ENCODE measurements around the gene FAP. TPM values are rescaled to one million over a fixed set of nuclear protein-coding genes. Genes with fewer than 3 reads are reported as not detected.

FAP gene
- total and polyA plus RNA-seq, 7 experiments from 2014 or later: not detected

DNA sequence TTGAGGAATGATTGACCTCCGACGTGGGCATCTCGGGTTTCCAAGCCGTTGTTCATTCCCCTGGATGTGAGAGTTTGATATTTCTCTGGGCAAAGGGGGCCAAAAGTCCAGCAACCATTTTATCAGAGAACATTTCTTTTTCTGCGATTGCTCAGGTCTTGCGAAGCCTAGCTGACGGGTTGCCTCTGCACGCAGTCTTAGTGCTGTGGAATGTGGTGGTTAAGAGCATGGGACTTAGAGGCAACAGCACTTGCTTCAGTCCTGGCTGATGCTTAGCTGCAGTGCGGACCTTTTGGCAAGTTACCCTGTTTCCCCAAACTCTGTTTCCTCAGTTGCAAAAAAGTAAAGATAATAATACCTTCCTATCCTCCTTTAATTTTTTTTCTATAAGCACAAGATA, 45.0 kb downstream of the FAP start:
- Mint-ChIP-seq H3K9me3 (no peaks in the 10 kb centered on the region), H3K4me1 (no peaks in the 10 kb centered on the region), H3K27ac (no peak overlapping the region), H3K27me3 (peaks cover 25 to 39% (median 33%) of the 10 kb centered on the region in 5 donors), H3K36me3 (no peaks in the 10 kb centered on the region), H3K4me3 (no peak overlapping the region)
- Histone ChIP-seq H3K36me3 (ENCODE audit: control insufficient read depth in 2 of 3, insufficient read depth in 3 of 3, low read length in 3 of 3) (no peaks in the 10 kb centered on the region), H3K27ac (ENCODE audit: low read depth, low read length) (no peak overlapping the region), H3K4me3 (ENCODE audit: low read length) (no peak overlapping the region), H3K27me3 (ENCODE audit: control insufficient read depth in 2 of 2, insufficient read depth in 2 of 2, low read length in 2 of 2) (no peaks in the 10 kb centered on the region), H3K4me1 (ENCODE audit: control insufficient read depth in 2 of 2, insufficient read depth in 2 of 2, low read length in 2 of 2) (no peaks in the 10 kb centered on the region), H3K9me3 (ENCODE audit: control insufficient read depth in 2 of 3, low read length in 3 of 3) (no peaks in the 10 kb centered on the region)
- ATAC-seq (no peak), DNase-seq (no peak)
- intact Hi-C loops (cut with micrococcal nuclease): no loop called here
- ChIA-PET POLR2A (interaction anchor here (0.7 kb wide), 1 partner anchor 9 kb away, joined by 3 read pairs; no protein-coding TSS in a partner anchor), CTCF (no interaction called here)

DNA sequence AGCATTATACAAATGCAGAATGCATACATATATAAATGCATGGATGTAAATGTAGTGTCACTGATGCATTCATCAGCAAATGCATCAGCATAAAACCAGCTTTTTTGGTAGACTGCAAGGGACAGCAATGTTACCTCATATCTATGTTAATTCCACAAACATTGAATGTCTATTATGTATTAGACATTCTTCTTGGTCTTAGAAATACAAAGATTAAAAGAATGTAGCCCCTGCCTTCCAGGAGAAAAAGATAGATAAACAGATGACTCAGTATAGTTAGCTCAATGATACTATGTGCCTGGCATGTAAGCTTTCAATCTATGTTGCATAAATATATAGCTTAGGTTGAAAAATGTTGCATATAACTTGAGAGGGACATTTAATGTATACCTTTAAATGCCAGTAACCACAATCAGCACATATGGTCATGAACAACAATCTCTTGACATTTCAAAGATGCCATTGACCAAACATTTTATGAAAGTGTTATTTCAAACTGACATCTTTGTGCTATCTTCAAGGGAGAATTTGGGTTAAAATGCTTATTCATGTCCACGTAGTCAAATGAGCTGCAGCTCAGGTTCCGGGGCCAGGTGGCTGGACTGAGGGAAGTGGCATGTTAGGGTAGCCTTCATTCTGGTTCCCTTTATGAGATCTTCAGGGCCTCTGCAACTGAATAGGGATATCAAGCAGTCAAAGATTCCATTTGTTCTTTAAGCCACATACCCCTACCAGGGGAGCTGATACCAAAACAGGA, 46.0 kb downstream of the FAP start:
- no peak overlapping the region for H3K27ac Mint-ChIP-seq
- H3K4me3 ChIP-seq (ENCODE audit: low read length): no peak overlapping the region
- no peaks in the 10 kb centered on the region for H3K27me3 ChIP-seq (ENCODE audit: control insufficient read depth in 2 of 2, insufficient read depth in 2 of 2, low read length in 2 of 2)
- H3K27me3 Mint-ChIP-seq: peaks cover 34 to 46% (median 41%) of the 10 kb centered on the region in 5 donors
- no peaks in the 10 kb centered on the region for H3K9me3 ChIP-seq (ENCODE audit: control insufficient read depth in 2 of 3, low read length in 3 of 3)
- intact Hi-C loops (cut with micrococcal nuclease): no loop called here
- H3K4me3 Mint-ChIP-seq: no peak overlapping the region
- no peak overlapping the region for H3K27ac ChIP-seq (ENCODE audit: low read depth, low read length)
- no peaks in the 10 kb centered on the region for H3K9me3 Mint-ChIP-seq
- ATAC-seq: no peak
- no peaks in the 10 kb centered on the region for H3K4me1 ChIP-seq (ENCODE audit: control insufficient read depth in 2 of 2, insufficient read depth in 2 of 2, low read length in 2 of 2)
- CTCF ChIA-PET: interaction anchor here (0.8 kb wide), 1 partner anchor 99 kb away, joined by 6 read pairs; no protein-coding TSS in a partner anchor
- DNase-seq: no peak
- POLR2A ChIA-PET: no interaction called here
- H3K36me3 Mint-ChIP-seq: peaks cover 0 to 3% (median 0%) of the 10 kb centered on the region in 5 donors
- no peaks in the 10 kb centered on the region for H3K36me3 ChIP-seq (ENCODE audit: control insufficient read depth in 2 of 3, insufficient read depth in 3 of 3, low read length in 3 of 3)
- H3K4me1 Mint-ChIP-seq: no peaks in the 10 kb centered on the region

DNA sequence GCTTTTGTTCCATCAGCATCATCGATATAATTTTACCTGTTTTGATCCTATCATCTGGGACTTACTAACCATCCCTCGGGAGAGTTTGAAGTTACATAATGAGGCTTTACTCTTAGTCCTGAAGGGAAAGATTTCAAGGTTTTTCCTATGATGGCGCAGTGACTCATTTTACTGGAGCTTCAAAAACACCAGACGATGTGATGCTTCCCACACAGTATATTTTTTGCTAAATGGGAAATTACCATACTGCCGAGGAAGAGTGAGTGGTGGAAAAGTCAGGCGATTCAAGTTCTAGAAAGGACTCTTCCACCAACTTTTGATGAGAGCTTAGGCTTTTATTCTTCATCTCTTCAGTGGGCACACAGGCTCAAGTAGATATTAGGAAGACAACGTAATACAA, 46.6 kb downstream of the FAP start:
- Mint-ChIP-seq H3K27ac (no peak overlapping the region), H3K4me3 (no peak overlapping the region), H3K36me3 (peaks cover 0 to 7% (median 0%) of the 10 kb centered on the region in 5 donors), H3K4me1 (no peaks in the 10 kb centered on the region), H3K9me3 (peaks cover 0 to 3% (median 0%) of the 10 kb centered on the region in 11 donors), H3K27me3 (peaks cover 36 to 49% (median 43%) of the 10 kb centered on the region in 5 donors)
- Histone ChIP-seq H3K27ac (ENCODE audit: low read depth, low read length) (no peak overlapping the region), H3K4me1 (ENCODE audit: control insufficient read depth in 2 of 2, insufficient read depth in 2 of 2, low read length in 2 of 2) (no peaks in the 10 kb centered on the region), H3K9me3 (ENCODE audit: control insufficient read depth in 2 of 3, low read length in 3 of 3) (no peaks in the 10 kb centered on the region), H3K27me3 (ENCODE audit: control insufficient read depth in 2 of 2, insufficient read depth in 2 of 2, low read length in 2 of 2) (no peaks in the 10 kb centered on the region), H3K4me3 (ENCODE audit: low read length) (no peak overlapping the region), H3K36me3 (ENCODE audit: control insufficient read depth in 2 of 3, insufficient read depth in 3 of 3, low read length in 3 of 3) (no peaks in the 10 kb centered on the region)
- intact Hi-C loops (cut with micrococcal nuclease): no loop called here
- POLR2A ChIA-PET: no interaction called here
- ATAC-seq: no peak
- DNase-seq: no peak
- CTCF ChIA-PET: no interaction called here

DNA sequence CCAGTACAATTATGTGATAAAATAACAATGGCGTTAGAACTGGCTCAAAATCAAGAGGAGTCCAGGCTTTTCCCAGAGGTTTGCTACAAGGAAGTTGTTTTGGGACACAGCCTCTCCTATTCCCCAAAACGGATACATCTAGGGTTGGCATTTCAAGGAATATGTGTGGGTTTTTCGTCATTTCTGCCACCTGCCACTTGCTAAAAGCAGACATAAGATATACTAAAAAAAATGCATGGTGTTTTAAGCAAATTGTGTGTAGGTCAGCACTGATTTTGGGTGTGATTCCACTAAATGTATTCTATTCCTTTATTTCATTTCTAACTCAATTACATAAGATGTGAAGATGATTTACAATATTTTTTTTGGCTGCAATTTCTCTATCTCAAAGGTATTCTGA, 54.8 kb downstream of the FAP start:
- CTCF ChIA-PET: no interaction called here

DNA sequence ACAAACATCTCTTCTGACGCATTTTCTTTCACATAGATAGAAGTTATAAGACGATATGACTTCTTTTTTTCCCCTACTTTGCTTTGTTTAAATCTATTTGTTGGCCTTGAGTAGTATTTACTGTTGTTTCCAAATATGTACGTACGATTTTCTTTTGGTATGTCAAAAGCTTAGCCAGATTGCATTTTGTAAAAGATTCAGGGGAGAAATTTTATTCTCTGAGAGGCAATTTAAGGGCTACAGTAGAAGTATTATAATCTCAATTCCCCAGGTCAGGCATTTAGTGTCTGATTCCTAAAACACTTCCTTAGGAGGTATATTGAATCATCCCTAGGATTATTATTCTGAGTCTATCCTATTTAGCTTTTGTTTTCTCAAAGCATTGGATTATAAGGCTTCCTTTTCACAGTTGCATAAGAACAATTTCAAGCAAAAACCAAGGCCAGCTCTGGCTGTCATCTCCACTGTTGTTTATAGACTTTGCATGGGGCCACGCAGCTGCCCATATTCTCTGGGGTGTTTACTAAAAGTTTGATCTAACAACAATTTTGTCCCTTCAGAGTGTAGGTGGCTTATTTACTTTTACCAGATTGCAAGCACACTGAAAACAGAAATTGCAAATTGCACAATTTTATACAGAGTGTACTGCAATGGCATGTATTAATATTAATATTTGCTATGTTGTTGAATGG, 57.6 kb downstream of the FAP start:
- POLR2A ChIA-PET: no interaction called here
- no peaks in the 10 kb centered on the region for H3K9me3 Mint-ChIP-seq
- no peaks in the 10 kb centered on the region for H3K4me1 ChIP-seq (ENCODE audit: control insufficient read depth in 2 of 2, insufficient read depth in 2 of 2, low read length in 2 of 2)
- H3K36me3 Mint-ChIP-seq: no peaks in the 10 kb centered on the region
- DNase-seq (no peak), ATAC-seq (no peak)
- no peaks in the 10 kb centered on the region for H3K27me3 ChIP-seq (ENCODE audit: control insufficient read depth in 2 of 2, insufficient read depth in 2 of 2, low read length in 2 of 2)
- no peak overlapping the region for H3K27ac Mint-ChIP-seq
- H3K27ac ChIP-seq (ENCODE audit: low read depth, low read length): no peak overlapping the region
- intact Hi-C loops (cut with micrococcal nuclease): no loop called here
- H3K4me3 Mint-ChIP-seq: no peak overlapping the region
- H3K4me3 ChIP-seq (ENCODE audit: low read length): no peak overlapping the region
- CTCF ChIA-PET: no interaction called here
- peaks cover 3 to 28% (median 8%) of the 10 kb centered on the region in 5 donors for H3K27me3 Mint-ChIP-seq
- no peaks in the 10 kb centered on the region for H3K36me3 ChIP-seq (ENCODE audit: control insufficient read depth in 2 of 3, insufficient read depth in 3 of 3, low read length in 3 of 3)
- peaks cover 0 to 7% (median 0%) of the 10 kb centered on the region in 7 donors for H3K4me1 Mint-ChIP-seq
- no peaks in the 10 kb centered on the region for H3K9me3 ChIP-seq (ENCODE audit: control insufficient read depth in 2 of 3, low read length in 3 of 3)

More for the DNA sequence above, 54.8 kb downstream of the FAP start:
- Mint-ChIP-seq H3K4me3 (no peak overlapping the region), H3K27me3 (peaks cover 23 to 42% (median 28%) of the 10 kb centered on the region in 5 donors), H3K4me1 (peaks cover 0 to 7% (median 0%) of the 10 kb centered on the region in 7 donors), H3K9me3 (peaks cover 0 to 3% (median 0%) of the 10 kb centered on the region in 11 donors), H3K27ac (no peak overlapping the region), H3K36me3 (peaks cover 0 to 7% (median 0%) of the 10 kb centered on the region in 5 donors)
- Histone ChIP-seq H3K4me1 (ENCODE audit: control insufficient read depth in 2 of 2, insufficient read depth in 2 of 2, low read length in 2 of 2) (no peaks in the 10 kb centered on the region), H3K36me3 (ENCODE audit: control insufficient read depth in 2 of 3, insufficient read depth in 3 of 3, low read length in 3 of 3) (no peaks in the 10 kb centered on the region), H3K4me3 (ENCODE audit: low read length) (no peak overlapping the region), H3K9me3 (ENCODE audit: control insufficient read depth in 2 of 3, low read length in 3 of 3) (no peaks in the 10 kb centered on the region), H3K27me3 (ENCODE audit: control insufficient read depth in 2 of 2, insufficient read depth in 2 of 2, low read length in 2 of 2) (no peaks in the 10 kb centered on the region), H3K27ac (ENCODE audit: low read depth, low read length) (no peak overlapping the region)
- POLR2A ChIA-PET: no interaction called here
- ATAC-seq (no peak), DNase-seq (no peak)
- intact Hi-C loops (cut with micrococcal nuclease): no loop called here

DNA sequence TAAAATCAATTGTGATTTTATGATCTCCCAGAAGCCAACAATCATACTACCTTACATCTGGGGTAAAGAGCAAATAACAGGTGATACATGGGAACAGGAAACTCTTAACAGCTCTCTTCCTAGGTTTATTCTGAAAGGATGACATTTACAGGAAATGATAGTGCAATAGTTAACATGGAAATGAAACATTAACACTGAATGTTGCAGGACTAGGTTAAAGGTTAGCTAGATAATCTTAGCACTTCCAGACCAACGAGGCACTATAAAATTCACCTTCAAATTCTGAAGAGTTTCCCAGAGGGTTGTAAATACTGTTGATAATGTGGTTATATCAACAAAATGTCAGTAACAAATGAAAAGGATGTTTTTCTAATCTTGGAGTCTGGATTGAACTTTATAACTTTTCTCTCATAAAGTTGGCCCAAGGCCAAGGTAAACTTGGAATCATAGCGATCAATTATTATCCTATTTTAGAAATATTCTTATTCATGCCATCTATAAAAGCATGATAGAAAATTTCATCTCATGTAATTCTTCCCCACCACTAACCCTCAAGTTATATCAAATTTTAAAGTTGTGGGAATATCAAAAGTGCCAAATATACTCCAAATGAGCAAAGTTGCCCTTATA, 58.3 kb downstream of the FAP start:
- Histone ChIP-seq H3K9me3 (ENCODE audit: control insufficient read depth in 2 of 3, low read length in 3 of 3) (no peaks in the 10 kb centered on the region), H3K27ac (ENCODE audit: low read depth, low read length) (no peak overlapping the region), H3K4me1 (ENCODE audit: control insufficient read depth in 2 of 2, insufficient read depth in 2 of 2, low read length in 2 of 2) (no peaks in the 10 kb centered on the region), H3K36me3 (ENCODE audit: control insufficient read depth in 2 of 3, insufficient read depth in 3 of 3, low read length in 3 of 3) (no peaks in the 10 kb centered on the region), H3K4me3 (ENCODE audit: low read length) (no peak overlapping the region), H3K27me3 (ENCODE audit: control insufficient read depth in 2 of 2, insufficient read depth in 2 of 2, low read length in 2 of 2) (no peaks in the 10 kb centered on the region)
- H3K27me3 Mint-ChIP-seq: peaks cover 4 to 24% (median 9%) of the 10 kb centered on the region in 5 donors
- no peak overlapping the region for H3K27ac Mint-ChIP-seq
- H3K4me1 Mint-ChIP-seq: peaks cover 0 to 7% (median 0%) of the 10 kb centered on the region in 7 donors
- POLR2A ChIA-PET: no interaction called here
- H3K4me3 Mint-ChIP-seq: no peak overlapping the region
- CTCF ChIA-PET: no interaction called here
- ATAC-seq (no peak), DNase-seq (no peak)
- no peaks in the 10 kb centered on the region for H3K9me3 Mint-ChIP-seq
- intact Hi-C loops (cut with micrococcal nuclease): no loop called here
- no peaks in the 10 kb centered on the region for H3K36me3 Mint-ChIP-seq

Measured in naive thymus-derived CD4-positive, alpha-beta T cell (primary cell).